HFF-Myc (cell line): ENCODE data around the gene MBP.
"Not testable (repeated sequence)": the region's sequence is repeated elsewhere in the genome, so short reads cannot be mapped to it uniquely, and the experiment has no call there.

Experiments used
- DNase-seq: peaks from one replicate; pipeline ENCODE4 v3.0.0-alpha.2; 2011; ENCODE audit warnings: low read depth; ENCODE audit errors: extremely low read depth
- H3K4me3 ChIP-seq: replicated peaks from 2 replicates; pipeline ENCODE4 v1.5.1; 2011; ENCODE audit warnings: low read depth, mild to moderate bottlenecking, control low read depth, low read length
- CTCF ChIP-seq: IDR thresholded peaks from 2 replicates; pipeline ENCODE4 v1.5.1; 2012; ENCODE audit warnings: mild to moderate bottlenecking, low read depth, low read length, control low read depth; ENCODE audit errors: missing control alignments

Gene MBP

GRCh38 chr18:76972241-76972640 is 160.3 kb downstream of the MBP start:
- no peak overlapping the region for H3K4me3 ChIP-seq
- DNase-seq, result no peak
- no peak for TF ChIP-seq CTCF

- no peak for TF ChIP-seq CTCF
- DNase-seq, result no peak
- no peak overlapping the region for H3K4me3 ChIP-seq
Observed at GRCh38 chr18:76970770-76971559, 161.6 kb downstream of the MBP start.

- no peak overlapping the region for H3K4me3 ChIP-seq
- no peak for DNase-seq
- no peak for TF ChIP-seq CTCF
Observed at GRCh38 chr18:76967721-76968472, 164.7 kb downstream of the MBP start.

- not testable (repeated sequence) for DNase-seq, H3K4me3 ChIP-seq
Observed at GRCh38 chr18:76967299-76967698, 165.3 kb downstream of the MBP start.

GRCh38 chr18:76965555-76966151 is 166.9 kb downstream of the MBP start:
- H3K4me3 ChIP-seq, DNase-seq: not testable (repeated sequence)

GRCh38 chr18:76963936-76964335 is 168.6 kb downstream of the MBP start:
- TF ChIP-seq CTCF, result no peak
- H3K4me3 ChIP-seq, result no peak overlapping the region
- DNase-seq, result no peak

GRCh38 chr18:76962851-76963250 is 169.7 kb downstream of the MBP start:
- no peak overlapping the region for H3K4me3 ChIP-seq
- no peak for TF ChIP-seq CTCF
- DNase-seq, result no peak
